ENCODE data around the gene TMEM139.

Gene TMEM139

DNA sequence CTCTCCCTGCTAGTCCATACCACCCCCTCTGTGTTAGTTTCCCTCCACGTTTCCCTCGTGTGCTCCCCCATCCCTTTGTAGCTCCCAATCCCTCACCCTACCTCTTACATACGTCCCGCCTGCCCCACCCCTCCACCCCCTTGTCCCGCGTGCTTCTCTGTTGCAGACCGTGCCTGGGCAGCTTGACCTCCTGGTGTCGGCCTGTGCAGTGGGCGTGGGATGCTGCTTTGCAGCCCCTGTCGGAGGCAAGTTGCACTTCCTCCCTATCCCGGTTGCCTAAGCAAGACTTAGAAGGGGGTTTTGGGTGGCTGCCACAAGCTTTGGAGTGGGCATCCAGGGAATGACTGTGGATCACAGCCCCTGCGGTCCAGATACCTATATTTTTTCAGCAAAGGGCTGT, 38.9 kb downstream of the TMEM139 start:
- DNase-seq (ENCODE audit: low read depth in 2 of 2), result no peak

DNA sequence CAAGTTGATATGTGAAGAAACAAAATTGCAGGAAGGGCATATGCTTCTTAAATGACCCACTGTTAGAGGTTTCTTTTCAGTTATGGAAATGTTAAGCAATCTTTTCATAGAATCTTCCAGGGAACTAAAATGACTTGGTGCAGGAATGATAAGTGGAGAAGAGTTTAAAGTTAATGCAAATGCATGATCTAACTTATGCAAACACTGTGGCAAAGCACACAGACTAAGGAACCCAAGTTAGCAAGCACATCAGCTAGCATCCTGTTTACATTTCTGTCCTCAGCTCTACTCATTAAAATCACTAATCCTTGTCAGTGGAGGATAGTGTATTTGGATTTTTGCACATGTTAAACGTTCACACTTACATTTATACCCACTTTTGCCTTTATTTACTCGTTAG, 40.5 kb downstream of the TMEM139 start:
- no peak for DNase-seq (ENCODE audit: low read depth in 2 of 2)

- no peak for DNase-seq (ENCODE audit: low read depth in 2 of 2)
These were observed 43.1 kb downstream of the TMEM139 start for GRCh38 chr7:143327903-143328302.

- no peak for DNase-seq (ENCODE audit: low read depth in 2 of 2)
These were observed 44.9 kb downstream of the TMEM139 start for GRCh38 chr7:143329471-143330170.

- no peak for DNase-seq (ENCODE audit: low read depth in 2 of 2)
These were observed 46.5 kb downstream of the TMEM139 start for GRCh38 chr7:143331179-143331801.

- DNase-seq (ENCODE audit: low read depth in 2 of 2), result no peak
These were observed 49.5 kb downstream of the TMEM139 start for GRCh38 chr7:143334244-143334643.

DNA sequence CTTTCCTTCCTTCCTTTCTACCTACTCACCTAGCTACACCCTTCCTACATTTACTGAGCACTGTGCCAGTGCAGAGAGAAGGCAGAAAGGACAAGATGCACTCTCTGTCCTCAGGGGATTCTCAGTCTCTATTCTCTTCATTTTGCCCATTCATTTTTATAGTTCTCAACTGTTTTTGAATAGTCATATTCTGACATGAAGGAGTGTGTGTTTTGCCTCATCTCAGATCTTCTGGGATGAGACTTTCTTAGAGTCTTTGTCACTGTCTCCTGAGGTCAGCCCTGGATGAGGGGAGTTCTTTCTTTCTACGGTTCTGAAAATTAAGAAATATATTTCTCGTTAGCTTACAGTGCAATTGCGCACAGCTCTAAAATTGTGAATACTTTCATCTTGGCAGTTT, 52.5 kb downstream of the TMEM139 start:
- DNase-seq (ENCODE audit: low read depth in 2 of 2), result no peak

Measured in stimulated activated CD8-positive, alpha-beta memory T cell treated with anti-CD3 and anti-CD28 coated beads, Interleukin-7, amount 100 ng/mL, for 4 hours (primary cell).